Measurements from ENCODE around the gene SUSD3. TPM values are rescaled to one million over a fixed set of nuclear protein-coding genes. Genes with fewer than 3 reads are reported as not detected.

SUSD3 gene
- total RNA-seq, 1 experiment from 2014 or later, result 9.0 TPM

- no peak overlapping the region for H2AFZ ChIP-seq (ENCODE audit: low read length)
- H3K18ac ChIP-seq (ENCODE audit: insufficient read length, low read depth, low read length), result no peak overlapping the region
- H4K20me1 ChIP-seq (ENCODE audit: control insufficient read depth, insufficient read depth, insufficient read length), result no peaks in the 10 kb centered on the region
- no peak overlapping the region for H3K27ac ChIP-seq (ENCODE audit: insufficient read length, low read depth, low read length)
- Mint-ChIP-seq H3K27ac (no peak overlapping the region; a peak in 1 of 7 replicates), H3K9me3 (no peaks in the 10 kb centered on the region), H3K4me3 (no peak overlapping the region), H3K36me3 (ENCODE audit: insufficient read depth in 1 of 3, low read depth in 3 of 3) (peaks cover 0 to 8% (median 3%) of the 10 kb centered on the region in 3 experiments; a peak in 5 of 7 replicates), H3K27me3 (ENCODE audit: low read depth) (no peaks in the 10 kb centered on the region), H3K4me1 (peaks cover 18 to 23% of the 10 kb centered on the region in 2 experiments)
- no peaks in the 10 kb centered on the region for H3K27me3 ChIP-seq (ENCODE audit: insufficient read depth, low read length)
- no peak for TF ChIP-seq CTCF (conservative IDR thresholded peaks at IDR 0.05)
- no peaks in the 10 kb centered on the region for H3K9me3 ChIP-seq (ENCODE audit: control insufficient read depth, low read depth, low read length)
- H3K9ac ChIP-seq (ENCODE audit: extremely low read depth, insufficient read length, low read length), result no peak overlapping the region
- H3K56ac ChIP-seq (ENCODE audit: insufficient read length, low read depth, low read length), result no peak overlapping the region
- no peaks in the 10 kb centered on the region for H3K23me2 ChIP-seq (ENCODE audit: insufficient read length, low read depth, low read length, poor library complexity, severe bottlenecking)
- DNase-seq, result no peak
- no peak overlapping the region for H2BK120ac ChIP-seq (ENCODE audit: low read depth, low read length, poor library complexity, severe bottlenecking)
- H3T11ph ChIP-seq (ENCODE audit: low read length), result no peak overlapping the region
- no peak overlapping the region for H3K23ac ChIP-seq (ENCODE audit: insufficient read length, low read depth, low read length)
- no peak overlapping the region for H4K91ac ChIP-seq (ENCODE audit: insufficient read length, low read depth, low read length)
- no peak overlapping the region for H4K8ac ChIP-seq (replicated peaks; ENCODE audit: insufficient read length, low read depth, low read length)
- H3K79me2 ChIP-seq (ENCODE audit: insufficient read depth, low read length), result no peaks in the 10 kb centered on the region
- no peaks in the 10 kb centered on the region for H3K4me1 ChIP-seq (ENCODE audit: insufficient read depth, low read length)
- no peak overlapping the region for H3K4ac ChIP-seq (ENCODE audit: low read depth, low read length)
- no CpG with 5 or more reads among the region's 13 CpGs for WGBS (ENCODE audit: extremely low coverage, insufficient read length, low lambda C conversion rate)
- no peak overlapping the region for H2BK15ac ChIP-seq (ENCODE audit: low read depth, low read length)
- H2BK12ac ChIP-seq (ENCODE audit: insufficient read length, low read depth, low read length), result no peak overlapping the region
- H3K14ac ChIP-seq (ENCODE audit: insufficient read depth, low read length), result no peak overlapping the region
- H2BK20ac ChIP-seq (ENCODE audit: low read depth, low read length, poor library complexity, severe bottlenecking), result no peak overlapping the region
- H4K5ac ChIP-seq (ENCODE audit: insufficient read length, low read depth, low read length), result no peak overlapping the region
- H2BK5ac ChIP-seq (ENCODE audit: insufficient read length, low read length), result no peak overlapping the region
- no peaks in the 10 kb centered on the region for H3K79me1 ChIP-seq (ENCODE audit: insufficient read depth, low read depth, low read length, poor library complexity, severe bottlenecking)
- no peak overlapping the region for H3K4me2 ChIP-seq (ENCODE audit: insufficient read depth, insufficient read length, low read length)
- no peak overlapping the region for H2AK5ac ChIP-seq (ENCODE audit: insufficient read length, low read length)
These were observed 54.4 kb downstream of the SUSD3 start for GRCh38 chr9:93112864-93113389.

Measured in H9 (cell line).